HG03095 (cell line): Measurements from ENCODE around the gene ANKS1B.
A peak's percentile ranks its signal among the peaks of the same experiment; 100 is the strongest.

Source experiments
- ATAC-seq: cut with Tn5 transposase; IDR thresholded peaks from one replicate; pipeline ENCODE4 v1.9.1; 2021; ENCODE audit warnings: moderate library complexity; ENCODE audit not compliant: unreplicated experiment

The ANKS1B gene

GRCh38 chr12:99092100-99092851 lies 892.5 kb downstream of the ANKS1B start:
- no peak for ATAC-seq

- ATAC-seq, result no peak
These were observed 897.5 kb downstream of the ANKS1B start for GRCh38 chr12:99087278-99087677.

- no peak for ATAC-seq
These were observed 904.9 kb downstream of the ANKS1B start for GRCh38 chr12:99079811-99080210.

GRCh38 chr12:99068993-99069747 lies 915.6 kb downstream of the ANKS1B start:
- ATAC-seq, result no peak

- no peak for ATAC-seq
These were observed 917.5 kb downstream of the ANKS1B start for GRCh38 chr12:99067171-99067785.

GRCh38 chr12:99066726-99067125 lies 918.0 kb downstream of the ANKS1B start:
- ATAC-seq, result no peak

- no peak for ATAC-seq
These were observed 921.6 kb downstream of the ANKS1B start for GRCh38 chr12:99063182-99063581.

- no peak for ATAC-seq
These were observed 924.8 kb downstream of the ANKS1B start for GRCh38 chr12:99059824-99060511.

- no peak for ATAC-seq
These were observed 927.1 kb downstream of the ANKS1B start for GRCh38 chr12:99057670-99058069.

- ATAC-seq, result no peak
These were observed 928.5 kb downstream of the ANKS1B start for GRCh38 chr12:99056186-99056585.

GRCh38 chr12:99055299-99055698 lies 929.4 kb downstream of the ANKS1B start:
- ATAC-seq, result no peak

GRCh38 chr12:99054601-99055128 lies 930.1 kb downstream of the ANKS1B start:
- ATAC-seq, result no peak

- no peak for ATAC-seq
These were observed 930.9 kb downstream of the ANKS1B start for GRCh38 chr12:99053616-99054362.

GRCh38 chr12:99049774-99050173 lies 935.0 kb downstream of the ANKS1B start:
- ATAC-seq, result no peak

- no peak for ATAC-seq
These were observed 939.6 kb downstream of the ANKS1B start for GRCh38 chr12:99045158-99045557.

GRCh38 chr12:99043319-99043914 lies 941.3 kb downstream of the ANKS1B start:
- peak; percentile 73 for ATAC-seq

- no peak for ATAC-seq
These were observed 942.5 kb downstream of the ANKS1B start for GRCh38 chr12:99042226-99042625.

GRCh38 chr12:99039367-99040120 lies 945.2 kb downstream of the ANKS1B start:
- ATAC-seq, result no peak

- ATAC-seq, result no peak
These were observed 948.2 kb downstream of the ANKS1B start for GRCh38 chr12:99036566-99036965.
